CD4-positive, alpha-beta memory T cell (primary cell): Measurements from ENCODE around the gene PVALEF. TPM values are rescaled to one million over a fixed set of nuclear protein-coding genes. Genes with fewer than 3 reads are reported as not detected.
"Not testable (repeated sequence)": the region's sequence is repeated elsewhere in the genome, so short reads cannot be mapped to it uniquely, and the experiment has no call there.

Experiments
- CTCF ChIA-PET: fragments of 350-600 bp; sonication (Branson Sonifier 250); formaldehyde crosslinking; loops from one replicate; lab custom pipeline; 2021; ENCODE audit warnings: inconsistent platforms; ENCODE audit not compliant: partially characterized antibody; lab: Charles Lee
- POLR2A ChIA-PET: fragments of 350-600 bp; sonication (Branson Sonifier 250); formaldehyde crosslinking; loops from one replicate; lab custom pipeline; 2021; ENCODE audit not compliant: partially characterized antibody; lab: Charles Lee
- DNase-seq, 5 donors: peaks; one replicate each; pipeline versions ENCODE4 v3.0.0 to v3.0.0-alpha.2; 2020 to 2022; ENCODE audit warnings: mixed read lengths in 1 of 5
- H3K27ac ChIP-seq: one replicate; pipeline ENCODE4 v1.7.0; 2013; ENCODE audit warnings: low read depth, low read length
- H3K27me3 ChIP-seq: 2 replicates; pipeline ENCODE4 v1.7.0; 2013; ENCODE audit warnings: mild to moderate bottlenecking, low read length, moderate library complexity; ENCODE audit not compliant: insufficient read depth
- H3K36me3 ChIP-seq: 2 replicates; pipeline ENCODE4 v1.7.0; 2013; ENCODE audit warnings: mild to moderate bottlenecking, low read length, moderate library complexity; ENCODE audit not compliant: insufficient read depth
- H3K4me1 ChIP-seq: 2 replicates; pipeline ENCODE4 v1.7.0; 2013; ENCODE audit warnings: mild to moderate bottlenecking, low read length, moderate library complexity; ENCODE audit not compliant: insufficient read depth
- H3K4me3 ChIP-seq, 2 donors: one replicate each; pipeline ENCODE4 v1.7.0; 2013; ENCODE audit warnings: low read length in 2 of 2, mild to moderate bottlenecking in 1 of 2
- H3K9me3 ChIP-seq, 2 donors: one replicate each; pipeline ENCODE4 v1.7.0; 2013; ENCODE audit warnings: low read length in 2 of 2, control low read depth in 1 of 2; ENCODE audit not compliant: control insufficient read depth in 1 of 2
- H3K27ac Mint-ChIP-seq, 7 donors: one replicate each; pipeline ENCODE4 v1.8.0; 2020 to 2021; ENCODE audit warnings: mixed read lengths in 7 of 7, mild to moderate bottlenecking in 6 of 7, inconsistent platforms in 3 of 7, moderate library complexity in 3 of 7
- H3K27me3 Mint-ChIP-seq, 2 donors: one replicate each; pipeline ENCODE4 v1.8.0; 2020 to 2021; ENCODE audit warnings: mixed read lengths in 2 of 2
- H3K36me3 Mint-ChIP-seq, 2 donors: one replicate each; pipeline ENCODE4 v1.8.0; 2020 to 2021; ENCODE audit warnings: mixed read lengths in 2 of 2, inconsistent platforms in 1 of 2, mild to moderate bottlenecking in 1 of 2
- H3K4me1 Mint-ChIP-seq, 4 donors: one replicate each; pipeline ENCODE4 v1.8.0; 2020 to 2021; ENCODE audit warnings: mixed read lengths in 4 of 4, mild to moderate bottlenecking in 1 of 4
- H3K4me3 Mint-ChIP-seq, 8 donors: one replicate each; pipeline ENCODE4 v1.8.0; 2020 to 2021; ENCODE audit warnings: mixed read lengths in 8 of 8, mild to moderate bottlenecking in 7 of 8, moderate library complexity in 6 of 8, inconsistent platforms in 3 of 8
- H3K9me3 Mint-ChIP-seq, 8 donors: one replicate each; pipeline ENCODE4 v1.8.0; 2020 to 2021; ENCODE audit warnings: mixed read lengths in 8 of 8, mild to moderate bottlenecking in 5 of 8, inconsistent platforms in 3 of 8, moderate library complexity in 1 of 8
- intact Hi-C: fragments of 100-400 bp; cut with micrococcal nuclease; formaldehyde crosslinking; loops from one replicate; pipeline ENCODE4 v1.15.1; 2023
- polyA plus RNA-seq, 2 donors: library from polyadenylated mRNA; unstranded; fragments of 300-500 nt; fragmentation: Illumina TruSeq; gene quantifications; one replicate each; pipeline ENCODE4 v1.2.3, GENCODE V29; 2021
- total RNA-seq, 2 experiments: library from RNA; stranded (reverse); gene quantifications; one replicate each; pipeline ENCODE4 v1.2.3, GENCODE V29; 2021

The PVALEF gene
- total and polyA plus RNA-seq, 4 experiments from 2014 or later = not detected

- H3K4me3 ChIP-seq = no peak overlapping the region
- H3K9me3 Mint-ChIP-seq = no peaks in the 10 kb centered on the region
- peaks cover 8 to 10% of the 10 kb centered on the region in 2 donors for H3K27me3 Mint-ChIP-seq
- no peak overlapping the region for H3K27ac Mint-ChIP-seq
- H3K27me3 ChIP-seq = no peaks in the 10 kb centered on the region
- no peaks in the 10 kb centered on the region for H3K36me3 ChIP-seq
- intact Hi-C loops = no loop called here
- no peak overlapping the region for H3K4me3 Mint-ChIP-seq
- H3K9me3 ChIP-seq = no peaks in the 10 kb centered on the region
- no peaks in the 10 kb centered on the region for H3K36me3 Mint-ChIP-seq
- peaks cover 0 to 8% (median 3%) of the 10 kb centered on the region in 4 donors for H3K4me1 Mint-ChIP-seq
- ChIA-PET POLR2A (no interaction called here), CTCF (no interaction called here)
- no peak for DNase-seq
- no peaks in the 10 kb centered on the region for H3K4me1 ChIP-seq
- no peak overlapping the region for H3K27ac ChIP-seq
Measured at GRCh38 chr17:81148986-81149533, 16.2 kb upstream of the PVALEF start.

GRCh38 chr17:81150377-81151077 lies 14.8 kb upstream of the PVALEF start:
- peak overlapping the region in 1 of 7 donors; percentile 30 for H3K27ac Mint-ChIP-seq
- H3K4me3 Mint-ChIP-seq = no peak overlapping the region
- no peaks in the 10 kb centered on the region for H3K9me3 Mint-ChIP-seq
- Histone ChIP-seq H3K27ac (no peak overlapping the region), H3K4me1 (no peaks in the 10 kb centered on the region), H3K4me3 (no peak overlapping the region), H3K9me3 (no peaks in the 10 kb centered on the region), H3K36me3 (no peaks in the 10 kb centered on the region), H3K27me3 (no peaks in the 10 kb centered on the region)
- POLR2A ChIA-PET = interaction anchor here (0.6 kb wide), 1 partner anchor 335 kb away, joined by 7 read pairs; no protein-coding TSS in a partner anchor
- intact Hi-C loops = no loop called here
- CTCF ChIA-PET = no interaction called here
- H3K36me3 Mint-ChIP-seq = no peaks in the 10 kb centered on the region
- H3K4me1 Mint-ChIP-seq = peaks cover 0 to 8% (median 3%) of the 10 kb centered on the region in 4 donors
- peaks cover 8 to 10% of the 10 kb centered on the region in 2 donors for H3K27me3 Mint-ChIP-seq
- DNase-seq = peak in 1 of 5 donors; percentile 8

- Histone ChIP-seq H3K4me1 (no peaks in the 10 kb centered on the region), H3K36me3 (no peaks in the 10 kb centered on the region), H3K27ac (no peak overlapping the region), H3K27me3 (no peaks in the 10 kb centered on the region), H3K9me3 (no peaks in the 10 kb centered on the region), H3K4me3 (no peak overlapping the region)
- Mint-ChIP-seq H3K27ac (peak overlapping the region in 3 of 7 donors; percentile 47 to 63 (median 50)), H3K4me3 (no peak overlapping the region), H3K9me3 (no peaks in the 10 kb centered on the region), H3K27me3 (peaks cover 8 to 10% of the 10 kb centered on the region in 2 donors), H3K36me3 (no peaks in the 10 kb centered on the region), H3K4me1 (peaks cover 0 to 8% (median 3%) of the 10 kb centered on the region in 4 donors)
- ChIA-PET CTCF (no interaction called here), POLR2A (no interaction called here)
- intact Hi-C loops = no loop called here
- DNase-seq = peak in 1 of 5 donors; percentile 13
Measured at GRCh38 chr17:81151278-81151677, 14.0 kb upstream of the PVALEF start.

GRCh38 chr17:81152288-81152828 lies 12.9 kb upstream of the PVALEF start:
- H3K9me3 Mint-ChIP-seq = no peaks in the 10 kb centered on the region
- ChIA-PET POLR2A (no interaction called here), CTCF (interaction anchor here (1.2 to 1.3 kb wide), 2 partner anchors 10 to 11 kb away, joined by 3 to 4 read pairs; no protein-coding TSS in a partner anchor)
- no peaks in the 10 kb centered on the region for H3K36me3 Mint-ChIP-seq
- peak in 1 of 5 donors; percentile 13 for DNase-seq
- intact Hi-C loops = no loop called here
- H3K4me3 Mint-ChIP-seq = no peak overlapping the region
- H3K36me3 ChIP-seq = no peaks in the 10 kb centered on the region
- no peak overlapping the region for H3K27ac ChIP-seq
- peaks cover 8 to 10% of the 10 kb centered on the region in 2 donors for H3K27me3 Mint-ChIP-seq
- peak overlapping the region in 4 of 7 donors; percentile 47 to 93 (median 60) for H3K27ac Mint-ChIP-seq
- H3K4me1 Mint-ChIP-seq = peaks cover 0 to 8% (median 3%) of the 10 kb centered on the region in 4 donors
- no peaks in the 10 kb centered on the region for H3K4me1 ChIP-seq
- no peaks in the 10 kb centered on the region for H3K27me3 ChIP-seq
- H3K4me3 ChIP-seq = no peak overlapping the region
- H3K9me3 ChIP-seq = no peaks in the 10 kb centered on the region

- Histone ChIP-seq H3K27me3 (no peaks in the 10 kb centered on the region), H3K4me3 (no peak overlapping the region), H3K36me3 (no peaks in the 10 kb centered on the region), H3K9me3 (no peaks in the 10 kb centered on the region), H3K27ac (no peak overlapping the region), H3K4me1 (no peaks in the 10 kb centered on the region)
- peak overlapping the region; percentile 74 to 93 (median 87) for H3K27ac Mint-ChIP-seq
- ChIA-PET POLR2A (no interaction called here), CTCF (no interaction called here)
- H3K27me3 Mint-ChIP-seq = peaks cover 5 to 7% of the 10 kb centered on the region in 2 donors
- no peaks in the 10 kb centered on the region for H3K36me3 Mint-ChIP-seq
- peaks cover 0 to 8% (median 3%) of the 10 kb centered on the region in 4 donors for H3K4me1 Mint-ChIP-seq
- peak overlapping the region in 5 of 8 donors; percentile 31 to 48 (median 38) for H3K4me3 Mint-ChIP-seq
- H3K9me3 Mint-ChIP-seq = no peaks in the 10 kb centered on the region
- peak; percentile 26 to 69 (median 58) for DNase-seq
- intact Hi-C loops = no loop called here
Measured at GRCh38 chr17:81153340-81153803, 11.9 kb upstream of the PVALEF start.

- DNase-seq, H3K4me1 Mint-ChIP-seq, H3K27me3 ChIP-seq, H3K36me3 ChIP-seq, H3K27ac ChIP-seq, H3K9me3 ChIP-seq, H3K27me3 Mint-ChIP-seq, intact Hi-C loops, H3K4me3 Mint-ChIP-seq, H3K9me3 Mint-ChIP-seq, H3K4me1 ChIP-seq, CTCF ChIA-PET, POLR2A ChIA-PET, H3K36me3 Mint-ChIP-seq, H3K4me3 ChIP-seq: not testable (repeated sequence)
- peak overlapping the region in 3 of 7 donors; percentile 74 to 90 (median 86) for H3K27ac Mint-ChIP-seq
Measured at GRCh38 chr17:81154016-81154415, 11.3 kb upstream of the PVALEF start.

- Mint-ChIP-seq H3K4me1 (peaks cover 0 to 8% (median 3%) of the 10 kb centered on the region in 4 donors), H3K27ac (no peak overlapping the region), H3K4me3 (no peak overlapping the region), H3K27me3 (peaks cover 2 to 7% of the 10 kb centered on the region in 2 donors), H3K9me3 (no peaks in the 10 kb centered on the region), H3K36me3 (no peaks in the 10 kb centered on the region)
- peak in 1 of 5 donors; percentile 8 for DNase-seq
- Histone ChIP-seq H3K27me3 (no peaks in the 10 kb centered on the region), H3K27ac (no peak overlapping the region), H3K4me1 (no peaks in the 10 kb centered on the region), H3K9me3 (no peaks in the 10 kb centered on the region), H3K36me3 (no peaks in the 10 kb centered on the region), H3K4me3 (no peak overlapping the region)
- ChIA-PET CTCF (no interaction called here), POLR2A (no interaction called here)
- intact Hi-C loops = no loop called here
Measured at GRCh38 chr17:81154961-81155360, 10.3 kb upstream of the PVALEF start.
